WI38 (cell line): ENCODE data around the gene CCDC91.
"Not testable (repeated sequence)": the region's sequence is repeated elsewhere in the genome, so short reads cannot be mapped to it uniquely, and the experiment has no call there.

Source experiments
- H3K4me3 ChIP-seq: 2 replicates; pipeline ENCODE4 v1.5.1; 2011; ENCODE audit warnings: low read depth, mild to moderate bottlenecking, control low read depth, low read length
- CTCF ChIP-seq: IDR thresholded peaks from 2 replicates; pipeline ENCODE4 v1.5.1; 2012; ENCODE audit warnings: low read depth, mild to moderate bottlenecking, control low read depth, low read length

The CCDC91 gene

GRCh38 chr12:28308891-28309290, 118.6 kb downstream of the CCDC91 start:
- no peak for TF ChIP-seq CTCF

GRCh38 chr12:28313631-28314030, 123.4 kb downstream of the CCDC91 start:
- H3K4me3 ChIP-seq, result no peak overlapping the region
- no peak for TF ChIP-seq CTCF

More at GRCh38 chr12:28308891-28309290, 118.6 kb downstream of the CCDC91 start:
- H3K4me3 ChIP-seq, result no peak overlapping the region

- no peak for TF ChIP-seq CTCF
- H3K4me3 ChIP-seq, result no peak overlapping the region
These were observed 125.8 kb downstream of the CCDC91 start for GRCh38 chr12:28316049-28316448.

GRCh38 chr12:28318273-28318672, 128.0 kb downstream of the CCDC91 start:
- no peak overlapping the region for H3K4me3 ChIP-seq
- no peak for TF ChIP-seq CTCF

GRCh38 chr12:28320353-28320752, 130.1 kb downstream of the CCDC91 start:
- no peak overlapping the region for H3K4me3 ChIP-seq
- no peak for TF ChIP-seq CTCF

- no peak for TF ChIP-seq CTCF
- no peak overlapping the region for H3K4me3 ChIP-seq
These were observed 137.5 kb downstream of the CCDC91 start for GRCh38 chr12:28327722-28328121.

GRCh38 chr12:28328967-28329366, 138.7 kb downstream of the CCDC91 start:
- TF ChIP-seq CTCF, result no peak
- no peak overlapping the region for H3K4me3 ChIP-seq

- H3K4me3 ChIP-seq, result not testable (repeated sequence)
These were observed 139.5 kb downstream of the CCDC91 start for GRCh38 chr12:28329727-28330126.

GRCh38 chr12:28330232-28330631, 140.0 kb downstream of the CCDC91 start:
- not testable (repeated sequence) for H3K4me3 ChIP-seq
